ENCODE results near the gene ATXN2.
"Not testable (repeated sequence)": the region's sequence is repeated elsewhere in the genome, so short reads cannot be mapped to it uniquely, and the experiment has no call there.

ATXN2 gene, protein sequence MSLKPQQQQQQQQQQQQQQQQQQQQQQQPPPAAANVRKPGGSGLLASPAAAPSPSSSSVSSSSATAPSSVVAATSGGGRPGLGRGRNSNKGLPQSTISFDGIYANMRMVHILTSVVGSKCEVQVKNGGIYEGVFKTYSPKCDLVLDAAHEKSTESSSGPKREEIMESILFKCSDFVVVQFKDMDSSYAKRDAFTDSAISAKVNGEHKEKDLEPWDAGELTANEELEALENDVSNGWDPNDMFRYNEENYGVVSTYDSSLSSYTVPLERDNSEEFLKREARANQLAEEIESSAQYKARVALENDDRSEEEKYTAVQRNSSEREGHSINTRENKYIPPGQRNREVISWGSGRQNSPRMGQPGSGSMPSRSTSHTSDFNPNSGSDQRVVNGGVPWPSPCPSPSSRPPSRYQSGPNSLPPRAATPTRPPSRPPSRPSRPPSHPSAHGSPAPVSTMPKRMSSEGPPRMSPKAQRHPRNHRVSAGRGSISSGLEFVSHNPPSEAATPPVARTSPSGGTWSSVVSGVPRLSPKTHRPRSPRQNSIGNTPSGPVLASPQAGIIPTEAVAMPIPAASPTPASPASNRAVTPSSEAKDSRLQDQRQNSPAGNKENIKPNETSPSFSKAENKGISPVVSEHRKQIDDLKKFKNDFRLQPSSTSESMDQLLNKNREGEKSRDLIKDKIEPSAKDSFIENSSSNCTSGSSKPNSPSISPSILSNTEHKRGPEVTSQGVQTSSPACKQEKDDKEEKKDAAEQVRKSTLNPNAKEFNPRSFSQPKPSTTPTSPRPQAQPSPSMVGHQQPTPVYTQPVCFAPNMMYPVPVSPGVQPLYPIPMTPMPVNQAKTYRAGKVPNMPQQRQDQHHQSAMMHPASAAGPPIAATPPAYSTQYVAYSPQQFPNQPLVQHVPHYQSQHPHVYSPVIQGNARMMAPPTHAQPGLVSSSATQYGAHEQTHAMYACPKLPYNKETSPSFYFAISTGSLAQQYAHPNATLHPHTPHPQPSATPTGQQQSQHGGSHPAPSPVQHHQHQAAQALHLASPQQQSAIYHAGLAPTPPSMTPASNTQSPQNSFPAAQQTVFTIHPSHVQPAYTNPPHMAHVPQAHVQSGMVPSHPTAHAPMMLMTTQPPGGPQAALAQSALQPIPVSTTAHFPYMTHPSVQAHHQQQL

DNA sequence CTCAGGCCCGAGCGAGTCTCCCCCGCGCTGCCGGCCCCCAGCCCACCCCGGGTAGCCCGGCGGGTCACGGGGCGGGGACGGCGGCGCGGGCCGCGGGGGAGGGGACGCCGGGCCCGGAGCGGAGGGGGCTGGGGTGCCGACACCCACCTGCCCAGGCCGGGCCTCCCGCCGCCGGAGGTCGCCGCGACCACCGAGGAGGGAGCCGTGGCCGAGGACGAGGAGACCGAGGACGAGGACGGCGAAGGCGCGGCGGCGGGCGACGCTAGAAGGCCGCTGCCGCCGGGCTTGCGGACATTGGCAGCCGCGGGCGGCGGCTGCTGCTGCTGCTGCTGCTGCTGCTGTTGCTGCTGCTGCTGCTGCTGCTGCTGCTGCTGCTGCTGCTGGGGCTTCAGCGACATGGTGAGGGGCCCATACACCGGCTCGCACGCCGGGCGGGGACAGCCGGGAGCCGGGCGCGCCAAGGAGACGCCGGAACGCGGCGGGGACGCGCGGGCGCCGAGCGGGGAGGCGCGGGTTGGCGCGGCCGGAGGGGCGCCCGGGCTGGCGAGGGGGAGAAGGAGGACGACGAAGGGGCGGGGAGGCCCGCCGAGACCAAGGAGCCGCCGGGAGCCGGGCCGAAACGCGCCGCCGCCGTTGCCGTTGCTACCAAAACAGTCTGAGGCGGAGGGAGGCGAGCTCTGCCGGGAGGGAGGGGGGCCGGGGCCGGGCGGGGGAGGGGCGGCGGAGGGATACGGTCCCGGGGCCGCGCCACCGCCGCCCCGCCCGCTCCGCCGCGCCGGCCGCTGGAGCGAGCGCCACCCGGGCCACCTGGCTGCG lies at the start of gene ATXN2:
Gene ATXN2 (minus strand): TSS at position 679 of the 816 bp plus-strand sequence. CDS start 281 bp downstream, at position 398.
- DNase-seq (ENCODE audit: low read depth) = peak; percentile 38

- no peak for DNase-seq (ENCODE audit: low read depth)
Observed at GRCh38 chr12:111645433-111645832, 46.3 kb upstream of the ATXN2 start.

DNA sequence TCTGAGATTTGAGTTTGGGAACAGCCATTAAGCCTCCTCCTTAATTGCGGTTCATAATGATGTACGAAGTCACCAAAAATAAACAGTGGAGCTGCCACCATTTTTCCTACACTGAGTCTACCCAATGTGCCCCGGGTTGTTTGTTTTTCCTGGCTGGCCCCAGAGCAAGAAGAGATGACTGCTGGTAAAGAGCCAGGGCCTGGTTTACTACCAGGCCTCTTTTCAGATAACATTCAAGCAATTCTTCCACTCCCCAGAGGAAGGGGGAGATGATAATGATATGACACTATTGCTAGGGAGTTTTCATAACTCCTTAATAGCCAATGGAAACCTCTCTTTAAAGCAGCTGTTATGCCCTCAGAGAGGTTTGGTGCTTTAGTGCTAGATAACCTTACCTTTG lies 44.3 kb upstream of the ATXN2 start:
- no peak for DNase-seq (ENCODE audit: low read depth)

- no peak for DNase-seq (ENCODE audit: low read depth)
Observed at GRCh38 chr12:111642681-111643426, 43.7 kb upstream of the ATXN2 start.

DNA sequence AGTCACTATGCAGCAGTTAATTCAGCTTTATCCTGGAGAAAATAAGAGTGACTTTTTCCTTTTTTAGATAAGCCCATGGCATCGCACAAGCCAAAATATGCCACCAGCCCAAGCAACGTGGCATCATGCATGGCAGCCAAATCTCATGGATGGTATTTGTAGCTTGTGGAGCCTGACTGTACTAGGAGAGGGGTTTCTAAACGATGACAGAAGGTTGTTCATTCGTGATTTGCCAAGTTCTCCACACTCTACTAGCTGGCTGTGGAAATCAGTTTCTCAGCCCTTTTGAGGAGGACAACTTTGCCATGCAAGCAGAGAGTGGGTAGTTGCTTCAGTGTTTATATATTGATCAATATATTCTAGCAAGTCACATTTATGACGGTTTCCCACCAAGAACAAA lies 41.4 kb upstream of the ATXN2 start:
- no peak for DNase-seq (ENCODE audit: low read depth)

GRCh38 chr12:111638556-111638955 lies 39.4 kb upstream of the ATXN2 start:
- DNase-seq (ENCODE audit: low read depth) = no peak

- DNase-seq (ENCODE audit: low read depth) = no peak
Observed at GRCh38 chr12:111636209-111636945, 37.3 kb upstream of the ATXN2 start.

DNA sequence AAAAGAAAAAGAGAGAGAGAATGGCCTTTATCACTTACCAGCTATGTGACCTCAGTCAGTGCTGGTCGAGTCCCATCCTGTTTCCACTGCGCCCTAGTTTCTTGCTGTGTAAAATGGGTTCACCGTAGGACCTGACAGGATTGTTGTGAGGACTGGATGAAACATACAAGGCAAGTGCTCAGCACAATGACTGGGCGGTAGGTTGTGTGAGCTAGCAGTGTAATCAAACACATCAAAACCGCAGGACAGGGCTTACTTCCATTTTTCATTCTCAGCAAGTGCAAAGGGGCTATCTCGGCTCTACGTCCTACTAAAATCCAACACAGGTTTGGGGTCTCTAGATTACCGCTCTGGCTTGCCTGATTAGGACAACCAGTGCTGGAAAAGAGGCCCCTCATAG lies 36.4 kb upstream of the ATXN2 start:
- no peak for DNase-seq (ENCODE audit: low read depth)

DNA sequence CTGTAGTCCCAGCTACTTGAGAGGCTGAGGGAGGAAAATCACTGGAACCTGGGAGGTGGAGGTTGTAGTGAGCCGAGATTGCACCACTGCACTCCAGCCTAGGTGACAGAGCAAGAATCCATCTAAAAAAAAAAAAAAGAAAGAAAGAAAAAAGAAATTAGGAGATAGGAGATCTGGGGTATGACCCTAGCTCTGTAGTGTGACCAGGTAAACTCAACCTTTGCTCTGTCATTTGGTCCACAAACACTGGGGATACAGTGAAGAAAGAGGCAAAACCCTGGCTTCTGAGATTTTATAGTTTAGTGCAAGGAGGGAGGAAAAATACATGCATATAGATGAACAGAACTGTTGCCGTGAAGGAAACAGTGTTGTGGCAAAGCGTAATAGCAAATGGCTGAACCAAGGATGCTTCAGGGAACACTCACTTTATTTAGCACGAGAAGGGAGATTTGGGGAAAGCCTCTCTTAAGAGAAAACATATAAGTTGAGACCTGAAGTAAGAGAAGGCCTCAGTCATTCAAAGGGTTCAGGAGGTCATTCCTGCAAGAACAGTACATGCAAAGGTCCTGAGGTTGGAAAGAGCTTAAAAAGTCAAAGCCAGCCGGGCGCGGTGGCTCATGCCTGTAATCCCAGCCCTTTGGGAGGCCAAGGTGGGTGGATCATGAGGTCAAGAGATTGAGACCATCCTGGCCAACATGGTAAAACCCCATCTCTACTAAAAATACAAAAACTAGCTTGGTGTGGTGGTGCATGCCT lies 29.6 kb upstream of the ATXN2 start:
- no peak for DNase-seq (ENCODE audit: low read depth)

DNA sequence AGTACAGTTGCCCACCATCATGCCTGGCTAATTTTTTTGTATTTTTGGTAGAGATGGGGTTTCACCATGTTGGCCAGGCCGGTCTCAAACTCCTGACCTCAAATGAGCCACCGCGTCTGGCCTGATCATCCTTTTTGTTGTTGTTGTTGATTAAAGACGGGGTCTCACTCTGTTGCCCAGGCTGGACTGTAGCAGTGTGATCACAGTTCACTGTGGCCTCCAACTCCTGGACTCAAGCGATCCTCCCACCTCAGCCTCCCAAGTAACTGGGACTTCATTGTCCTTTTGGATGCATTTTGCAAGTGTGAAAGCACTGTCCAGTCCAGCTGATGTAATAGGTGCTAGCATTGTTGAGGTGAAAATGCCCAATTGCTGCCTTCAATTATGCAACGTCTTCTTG lies 27.1 kb upstream of the ATXN2 start:
- DNase-seq (ENCODE audit: low read depth) = no peak

- no peak for DNase-seq (ENCODE audit: low read depth)
Observed at GRCh38 chr12:111624540-111624939, 25.4 kb upstream of the ATXN2 start.

DNA sequence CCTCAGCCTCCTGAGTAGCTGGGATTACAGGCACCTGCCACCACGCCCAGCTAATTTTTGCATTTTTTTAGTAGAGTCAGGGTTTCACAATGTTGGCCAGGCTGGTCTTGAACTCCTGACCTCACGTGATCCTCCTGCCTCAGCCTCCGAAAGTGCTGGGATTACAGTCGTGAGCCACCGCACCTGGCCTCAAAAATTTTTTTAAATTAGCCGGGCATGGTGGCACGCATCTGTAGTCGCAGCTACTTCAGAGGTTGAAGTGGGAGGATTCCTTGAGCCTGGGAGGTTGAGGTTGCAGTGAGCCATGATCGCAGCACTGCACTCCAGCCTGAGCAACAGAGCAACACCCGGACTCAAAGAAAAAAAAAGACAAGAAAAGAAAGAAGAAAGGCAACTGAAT lies 18.7 kb upstream of the ATXN2 start:
- DNase-seq (ENCODE audit: low read depth) = not testable (repeated sequence)

DNA sequence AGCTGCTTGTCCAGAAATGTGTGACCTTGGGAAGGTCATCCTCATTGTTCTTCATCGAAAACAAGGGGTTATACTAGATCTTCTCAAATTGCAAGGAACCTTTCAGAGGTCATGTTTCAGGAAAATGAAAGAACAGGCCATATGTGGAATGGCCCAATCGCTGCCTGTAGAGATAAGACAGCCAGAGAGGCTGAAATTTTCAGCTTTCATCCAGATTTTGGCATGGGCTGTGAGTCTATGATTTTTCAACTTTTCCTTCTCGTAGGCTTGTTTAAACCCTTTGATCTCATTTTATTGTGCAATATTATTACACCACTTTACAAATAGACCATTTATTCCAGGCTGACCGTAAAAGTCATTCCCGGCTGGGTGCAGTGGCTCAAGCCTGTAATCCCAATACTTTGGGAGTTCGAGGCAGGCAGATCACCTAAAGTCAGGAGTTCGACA lies 17.1 kb upstream of the ATXN2 start:
- DNase-seq (ENCODE audit: low read depth) = no peak

DNA sequence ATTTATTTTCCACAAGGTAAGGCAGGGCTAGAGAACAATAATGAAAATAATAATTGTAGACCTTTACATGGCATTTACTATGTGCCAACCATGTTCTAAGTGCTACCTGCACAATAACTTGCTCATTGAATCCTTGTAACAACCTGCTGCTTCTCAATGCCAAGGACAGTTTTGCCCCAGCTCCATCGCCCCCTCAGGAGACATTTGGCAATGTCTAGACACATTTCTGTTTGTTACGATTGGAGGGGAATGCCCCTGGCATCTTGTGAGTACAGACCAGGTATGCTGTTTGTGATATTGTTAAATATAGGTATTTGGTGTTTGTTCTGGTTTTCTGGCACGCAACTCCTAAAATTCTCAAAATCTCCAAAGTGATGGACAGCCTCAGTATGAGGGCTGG lies 8.1 kb upstream of the ATXN2 start:
- no peak for DNase-seq (ENCODE audit: low read depth)

DNA sequence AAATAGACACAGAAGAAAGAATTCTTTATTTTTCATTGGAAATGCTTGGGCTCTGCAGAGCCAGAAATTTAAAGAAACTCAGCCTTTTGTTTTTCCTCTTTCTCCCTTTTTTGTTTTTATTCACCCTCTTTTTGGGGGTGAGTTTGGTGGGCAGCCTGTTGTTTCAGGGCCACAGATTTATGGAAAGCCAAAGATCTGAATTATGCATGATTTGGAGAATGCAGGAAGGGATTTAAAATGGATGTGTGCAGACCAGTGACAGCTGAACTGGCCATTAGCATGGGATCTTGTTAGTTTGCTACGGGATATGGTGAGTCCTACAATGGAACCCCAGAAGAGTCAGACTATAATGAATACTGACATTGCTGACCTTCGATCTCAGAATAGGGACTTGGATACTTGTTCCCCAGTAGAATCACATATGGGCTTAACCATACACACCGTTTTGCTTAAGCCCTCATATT lies 7.7 kb upstream of the ATXN2 start:
- no peak for DNase-seq (ENCODE audit: low read depth)

DNA sequence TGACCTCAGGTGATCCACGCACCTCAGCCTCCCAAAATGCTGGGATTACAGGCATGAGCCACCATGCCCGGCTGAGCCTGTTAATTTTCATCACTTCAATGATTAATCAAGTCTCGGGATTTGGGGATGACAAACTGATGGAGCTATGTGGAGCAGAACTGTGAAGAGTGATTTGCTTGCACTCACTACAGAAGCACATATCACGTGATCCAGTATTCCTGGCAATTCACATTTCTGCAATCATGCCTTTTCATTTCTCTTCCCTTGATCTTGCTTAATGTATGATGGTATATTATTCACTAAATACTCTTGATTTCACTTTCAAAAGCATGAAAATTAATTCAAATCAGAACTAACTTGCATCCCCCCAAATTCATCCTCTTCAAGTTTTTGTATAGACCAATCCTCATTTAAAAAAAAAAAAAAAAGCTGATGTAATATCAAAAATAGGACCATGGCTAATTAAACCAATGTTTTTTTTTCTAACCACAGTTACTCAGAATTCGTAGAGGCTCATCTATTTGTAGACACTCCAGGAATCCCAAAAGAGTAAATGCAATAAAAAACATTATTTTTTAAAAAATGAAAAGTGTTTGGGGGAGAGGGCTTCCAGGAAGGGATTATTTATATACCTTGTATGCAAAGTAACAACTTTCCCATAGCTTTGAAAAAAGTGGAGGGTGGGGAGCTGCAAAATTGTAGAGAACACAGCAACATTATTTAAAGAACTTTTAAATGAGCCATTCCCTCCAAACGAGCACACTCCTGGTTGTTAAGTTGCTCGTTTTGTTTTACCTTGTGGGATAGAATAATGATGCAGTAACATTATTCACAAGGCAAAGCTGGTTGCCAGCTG lies 7.0 kb upstream of the ATXN2 start:
- no peak for DNase-seq (ENCODE audit: low read depth)

- DNase-seq (ENCODE audit: low read depth) = not testable (repeated sequence)
Observed at GRCh38 chr12:111602857-111603256, 3.7 kb upstream of the ATXN2 start.

DNA sequence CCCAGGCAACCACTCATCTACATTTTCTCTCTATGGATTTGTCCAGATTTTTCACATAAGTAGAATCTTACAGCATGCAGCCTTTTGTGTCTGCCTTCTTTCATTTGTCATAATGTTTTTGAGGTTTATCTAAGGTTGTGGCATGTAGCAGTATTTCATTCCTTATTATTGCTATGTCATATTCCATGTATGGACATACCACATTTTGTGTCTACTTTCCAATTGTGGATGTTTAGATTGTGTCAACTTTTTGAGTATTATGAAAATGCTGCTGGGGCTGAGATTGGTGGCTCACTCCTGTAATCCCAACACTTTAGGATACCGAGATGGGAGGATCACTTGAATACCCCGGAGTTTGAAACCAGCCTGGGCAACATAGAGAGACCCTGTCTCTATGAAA lies 3.2 kb upstream of the ATXN2 start:
- no peak for DNase-seq (ENCODE audit: low read depth)

Measured in stimulated activated CD4-positive, alpha-beta T cell treated with anti-CD3 and anti-CD28 coated beads, Interleukin-2, amount 100 ng/mL, for 4 hours (primary cell).